H1 (cell line): ENCODE measurements around the gene HDAC9. TPM values are rescaled to one million over a fixed set of nuclear protein-coding genes. Genes with fewer than 3 reads are reported as not detected.

Experiments
- CTCF ChIA-PET: fragments of 300-600 bp; sonication (Branson Sonifier 250); formaldehyde crosslinking; loops from one replicate; lab custom pipeline; 2021; ENCODE audit not compliant: partially characterized antibody; lab: Charles Lee
- POLR2A ChIA-PET: fragments of 300-600 bp; sonication (Branson Sonifier 250); formaldehyde crosslinking; loops from one replicate; lab custom pipeline; 2021; ENCODE audit warnings: inconsistent platforms; ENCODE audit not compliant: partially characterized antibody; lab: Charles Lee
- DNase-seq, 2 experiments: peaks; one replicate each; pipeline versions ENCODE4 v3.0.0 to v3.0.0-alpha.2; 2010 to 2022; ENCODE audit warnings: low spot score in 2 of 2, low read depth in 1 of 2, mixed read lengths in 1 of 2
- FAIRE-seq: peaks from 2 replicates; lab custom pipeline; 2011; peaks lifted over from hg19 to GRCh38; lab: Jason Lieb, UNC
- H2AFZ ChIP-seq: 2 replicates; pipeline ENCODE4 v1.8.1; 2012; ENCODE audit warnings: low read length, inconsistent platforms
- H2AK5ac ChIP-seq: 2 replicates; pipeline ENCODE4 v1.6.1; 2013; ENCODE audit warnings: low read depth, low read length
- H2BK120ac ChIP-seq: replicated peaks from 2 replicates; pipeline ENCODE3; 2013; ENCODE audit warnings: low read depth, low read length, inconsistent platforms
- H2BK12ac ChIP-seq: 2 replicates; pipeline ENCODE4 v1.6.1; 2013; ENCODE audit warnings: low read depth, low read length
- H2BK15ac ChIP-seq: 2 replicates; pipeline ENCODE4 v1.6.1; 2013; ENCODE audit warnings: low read length
- H2BK20ac ChIP-seq: 2 replicates; pipeline ENCODE4 v1.6.1; 2013; ENCODE audit warnings: low read length
- H2BK5ac ChIP-seq: 2 replicates; pipeline ENCODE4 v1.6.1; 2013; ENCODE audit warnings: low read depth, low read length
- H3K14ac ChIP-seq: 2 replicates; pipeline ENCODE4 v1.6.1; 2013; ENCODE audit warnings: inconsistent platforms; ENCODE audit not compliant: insufficient read length
- H3K18ac ChIP-seq: 2 replicates; pipeline ENCODE4 v1.6.1; 2013; ENCODE audit warnings: low read length; ENCODE audit errors: extremely low read depth
- H3K23ac ChIP-seq: 2 replicates; pipeline ENCODE4 v1.6.1; 2013; ENCODE audit warnings: inconsistent platforms; ENCODE audit not compliant: insufficient read length
- H3K23me2 ChIP-seq: 2 replicates; pipeline ENCODE4 v1.6.1; 2013; ENCODE audit warnings: low read depth, low read length
- H3K27ac ChIP-seq: 2 replicates; pipeline ENCODE4 v1.6.1; 2011; ENCODE audit warnings: low read depth, low read length, inconsistent platforms
- H3K27me3 ChIP-seq, 4 experiments: replicated peaks in 1 of 4; 1 replicate in 1 of 4; 2 replicates in 3 of 4; pipeline versions ENCODE4 v1.6.1 to v1.8.1; 2011 to 2013; ENCODE audit warnings: low read length in 3 of 4, mild to moderate bottlenecking in 3 of 4, inconsistent platforms in 2 of 4, mixed read lengths in 2 of 4, moderate library complexity in 1 of 4; ENCODE audit not compliant: control insufficient read depth in 3 of 4, insufficient read depth in 3 of 4; ENCODE audit errors: extremely low read depth in 1 of 4
- H3K36me3 ChIP-seq, 4 experiments: 2 replicates each; pipeline versions ENCODE4 v1.6.1 to v1.8.1; 2011 to 2013; ENCODE audit warnings: mild to moderate bottlenecking in 4 of 4, low read length in 3 of 4, moderate library complexity in 2 of 4, control low read depth in 1 of 4, inconsistent platforms in 1 of 4; ENCODE audit not compliant: insufficient read depth in 4 of 4, control insufficient read depth in 2 of 4
- H3K4ac ChIP-seq: replicated peaks from 2 replicates; pipeline ENCODE3; 2013; ENCODE audit warnings: low read length, low read depth, mixed read lengths, inconsistent platforms; ENCODE audit not compliant: insufficient read length
- H3K4me1 ChIP-seq, 4 experiments: replicated peaks in 1 of 4; 1 replicate in 1 of 4; 2 replicates in 3 of 4; pipeline versions ENCODE4 v1.6.1 to v1.8.1; 2011 to 2013; ENCODE audit warnings: low read length in 3 of 4, inconsistent platforms in 2 of 4, mixed read lengths in 1 of 4; ENCODE audit not compliant: insufficient read depth in 4 of 4, control insufficient read depth in 3 of 4
- H3K4me2 ChIP-seq, 2 experiments: 2 replicates each; pipeline versions ENCODE4 v1.6.1 to v1.8.1; 2011 to 2013; ENCODE audit warnings: low read depth in 2 of 2, low read length in 2 of 2, control low read depth in 1 of 2, inconsistent platforms in 1 of 2, mild to moderate bottlenecking in 1 of 2; ENCODE audit not compliant: insufficient read depth in 1 of 2
- H3K4me3 ChIP-seq, 4 experiments: fragments of 200-600, 300-600 bp in 1 of 4; sonication (generic), shearing (Covaris generic), sonication (Bioruptor Twin) in 1 of 4; 2 replicates each; pipeline versions ENCODE4 v1.5.1 to v1.8.1; 2011 to 2016; ENCODE audit warnings: low read length in 4 of 4, low read depth in 3 of 4, control low read depth in 2 of 4, inconsistent platforms in 2 of 4, mild to moderate bottlenecking in 2 of 4, mixed read lengths in 1 of 4, moderate library complexity in 1 of 4; ENCODE audit not compliant: insufficient read depth in 2 of 4; ENCODE audit errors: extremely low read depth in 1 of 4
- H3K56ac ChIP-seq: replicated peaks from 2 replicates; pipeline ENCODE3; 2013; ENCODE audit warnings: low read depth, mild to moderate bottlenecking, mixed read lengths, low read length, inconsistent platforms; ENCODE audit not compliant: insufficient read length
- H3K79me1 ChIP-seq: 2 replicates; pipeline ENCODE4 v1.6.1; 2013; ENCODE audit warnings: low read depth, low read length, control low read depth
- H3K79me2 ChIP-seq, 2 experiments: 2 replicates each; pipeline versions ENCODE4 v1.6.1 to v1.8.1; 2012 to 2013; ENCODE audit warnings: low read length in 2 of 2, mild to moderate bottlenecking in 2 of 2, inconsistent platforms in 1 of 2; ENCODE audit not compliant: insufficient read depth in 2 of 2, control insufficient read depth in 1 of 2
- H3K9ac ChIP-seq, 4 experiments: replicated peaks in 1 of 4; 1 replicate in 1 of 4; 2 replicates in 3 of 4; pipeline versions ENCODE4 v1.6.1 to v1.8.1; 2011 to 2013; ENCODE audit warnings: low read depth in 3 of 4, low read length in 3 of 4, control low read depth in 2 of 4, mild to moderate bottlenecking in 2 of 4, moderate library complexity in 2 of 4, inconsistent platforms in 1 of 4; ENCODE audit errors: extremely low read depth in 1 of 4
- H3K9me3 ChIP-seq, 2 experiments: 2 replicates each; pipeline versions ENCODE4 v1.6.1 to v1.8.1; 2012 to 2013; ENCODE audit warnings: mild to moderate bottlenecking in 2 of 2, moderate library complexity in 2 of 2, control low read depth in 1 of 2, inconsistent platforms in 1 of 2, low read depth in 1 of 2, low read length in 1 of 2, mixed read lengths in 1 of 2; ENCODE audit not compliant: insufficient read depth in 2 of 2
- H4K20me1 ChIP-seq, 2 experiments: replicated peaks in 1 of 2; 2 replicates each; pipeline versions ENCODE3 to v1.8.1; 2011 to 2013; ENCODE audit warnings: inconsistent platforms in 2 of 2, low read length in 2 of 2, mild to moderate bottlenecking in 1 of 2; ENCODE audit not compliant: insufficient read depth in 2 of 2, control insufficient read depth in 1 of 2
- H4K5ac ChIP-seq: 2 replicates; pipeline ENCODE4 v1.6.1; 2013; ENCODE audit warnings: low read length, low read depth, mixed read lengths, inconsistent platforms; ENCODE audit not compliant: insufficient read length
- H4K8ac ChIP-seq: 2 replicates; pipeline ENCODE4 v1.8.0; 2013; ENCODE audit warnings: mild to moderate bottlenecking, moderate library complexity, low read length, inconsistent platforms; ENCODE audit not compliant: insufficient read depth; ENCODE audit errors: extremely low read depth
- H4K91ac ChIP-seq: replicated peaks from 2 replicates; pipeline ENCODE3; 2013; ENCODE audit warnings: low read length, mixed read lengths, inconsistent platforms; ENCODE audit not compliant: insufficient read length
- HDAC6 ChIP-seq: IDR thresholded peaks from one replicate; pipeline ENCODE4 v1.7.1; 2012; ENCODE audit warnings: low read depth, mild to moderate bottlenecking, inconsistent platforms, low read length, moderate library complexity
- WGBS, 2 experiments: shearing (Covaris generic) in 1 of 2; methylation state at CpG; one replicate each; pipeline versions ENCODE4 v1.1.6 to v1.1.7; 2013 to 2015; ENCODE audit warnings: low lambda C conversion rate in 2 of 2, mixed read lengths in 2 of 2, inconsistent platforms in 1 of 2, low coverage in 1 of 2, missing lambda C conversion rate in 1 of 2; ENCODE audit not compliant: insufficient replicate concordance in 2 of 2, insufficient coverage in 1 of 2, insufficient read length in 1 of 2; ENCODE audit errors: extremely low coverage in 1 of 2, missing lambda C conversion rate in 1 of 2; 5-methylcytosine and 5-hydroxymethylcytosine counted together
- polyA plus RNA-seq, 7 experiments: library from polyadenylated mRNA; depleted of rRNA in 3 of 7; stranded (reverse) in 5 of 7; unstranded in 2 of 7; fragments of >200 nt in 5 of 7; fragments of 200-250 nt in 2 of 7; gene quantifications; 1 replicate in 5 of 7; 2 replicates in 1 of 7; 4 replicates in 1 of 7; pipeline versions ENCODE4 v1.2.1 to v1.2.3, GENCODE V29; 2011 to 2013; ENCODE audit warnings: missing spikeins in 2 of 7, mixed read lengths in 2 of 7
- total RNA-seq: library from RNA; stranded (reverse); fragmentation: NEBNext Ultra II Directional; extraction: Animal tissue kit (Norgen Biotek cat#: 25700); gene quantifications from 2 replicates; pipeline ENCODE4 v1.2.1, GENCODE V29; 2021

The HDAC9 gene
- total and polyA plus RNA-seq, 2 of the 8 experiments (the other 6 are each of a cell fraction or from before 2014, with no cell fraction given) = 9.5 to 13.1 TPM

DNA sequence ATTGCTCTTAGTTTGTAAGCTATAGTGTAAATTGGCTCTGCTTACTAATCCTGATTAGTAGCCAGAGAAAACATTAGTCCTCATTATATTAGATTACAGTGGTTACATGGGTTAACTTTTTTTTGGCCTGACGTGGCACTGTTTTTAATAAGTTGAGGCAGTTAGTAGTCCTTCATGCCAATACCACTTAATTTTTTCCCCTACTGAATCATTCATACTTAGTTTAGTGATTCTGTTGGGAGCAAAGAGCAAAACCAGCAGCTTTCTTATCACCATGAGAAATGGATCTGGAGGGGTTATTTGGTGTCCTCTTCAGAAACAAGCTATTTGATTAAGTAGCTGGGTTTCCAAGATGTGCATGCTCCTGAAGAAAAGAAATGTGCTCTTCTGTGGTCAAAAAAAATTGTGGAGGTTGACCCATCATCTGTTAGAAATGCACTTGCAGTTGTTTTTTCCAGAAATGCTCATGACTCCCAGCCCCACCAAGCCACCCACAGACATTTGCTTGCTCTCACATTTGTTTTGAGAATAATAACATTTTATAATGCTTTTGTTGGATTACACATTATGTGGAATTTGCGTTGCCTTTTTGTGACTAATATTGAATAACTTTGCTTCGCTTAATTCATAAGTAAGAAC is 258.5 kb downstream of the HDAC9 start:
- Histone ChIP-seq H2AK5ac (no peak overlapping the region), H2BK20ac (no peak overlapping the region), H4K8ac (no peak overlapping the region), H2BK5ac (no peak overlapping the region), H3K79me1 (no peaks in the 10 kb centered on the region), H3K27me3 (no peaks in the 10 kb centered on the region), H3K4ac (no peak overlapping the region), H3K14ac (no peak overlapping the region), H3K23me2 (no peaks in the 10 kb centered on the region), H4K20me1 (no peaks in the 10 kb centered on the region), H3K9me3 (no peaks in the 10 kb centered on the region), H3K56ac (no peak overlapping the region), H3K4me3 (no peak overlapping the region), H2BK120ac (no peak overlapping the region), H3K79me2 (no peaks in the 10 kb centered on the region)
- ChIA-PET POLR2A (no interaction called here), CTCF (no interaction called here)
- no peak for DNase-seq
- WGBS, 2 experiments = 94% methylated on average over 3 of the region's 3 CpGs; no CpG with 5 or more reads in 1 of the 2 experiments
- no peak for TF ChIP-seq HDAC6
- TF ChIP-seq, all 59 proteins: peak for 0
- Histone ChIP-seq H3K4me2 (no peak overlapping the region), H4K5ac (no peak overlapping the region), H3K18ac (no peak overlapping the region), H3K23ac (no peak overlapping the region), H3K4me1 (no peaks in the 10 kb centered on the region), H2BK15ac (no peak overlapping the region), H4K91ac (no peak overlapping the region), H3K9ac (no peak overlapping the region), H3K27ac (no peak overlapping the region), H2BK12ac (no peak overlapping the region), H3K36me3 (no peaks in the 10 kb centered on the region), H2AFZ (no peak overlapping the region)
- no peak for FAIRE-seq
